GM23338 (cell line): ENCODE measurements around the gene ADIG. TPM values are rescaled to one million over a fixed set of nuclear protein-coding genes. Genes with fewer than 3 reads are reported as not detected.

Experiments
- ATAC-seq: fragments of 200-7000 bp; cut with Tn5 transposase; 3 replicates; pipeline ENCODE4 v1.9.1; 2020
- DNase-seq: peaks from one replicate; pipeline ENCODE4 v3.0.0-alpha.2; 2015; ENCODE audit warnings: low spot score
- H2AFZ ChIP-seq: fragments of 200-600 bp; sonication (generic); 2 replicates; pipeline ENCODE4 v1.8.0; 2016; ENCODE audit warnings: antibody characterized with exemption, mild to moderate bottlenecking, moderate library complexity
- H3F3A ChIP-seq: fragments of 200-600 bp; sonication (generic); replicated peaks from 2 replicates; pipeline ENCODE4 v1.8.0; 2017; ENCODE audit warnings: antibody characterized with exemption, mixed run types, low read depth
- H3K27ac ChIP-seq: fragments of 200-600 bp; sonication (generic); 2 replicates; pipeline ENCODE4 v1.6.1; 2016; ENCODE audit warnings: low read depth
- H3K27me3 ChIP-seq: fragments of 200-600 bp; sonication (generic); 2 replicates; pipeline ENCODE4 v1.8.0; 2016; ENCODE audit warnings: mild to moderate bottlenecking, mixed run types, moderate library complexity; ENCODE audit not compliant: insufficient read depth
- H3K36me3 ChIP-seq: fragments of 200-600 bp; sonication (generic); 2 replicates; pipeline ENCODE4 v1.8.0; 2016; ENCODE audit warnings: mild to moderate bottlenecking; ENCODE audit not compliant: insufficient read depth
- H3K4me1 ChIP-seq: fragments of 200-600 bp; sonication (generic); 2 replicates; pipeline ENCODE4 v1.8.0; 2016; ENCODE audit warnings: mild to moderate bottlenecking, moderate library complexity; ENCODE audit not compliant: insufficient read depth
- H3K4me2 ChIP-seq: fragments of 200-600 bp; sonication (generic); 2 replicates; pipeline ENCODE4 v1.7.1; 2017; ENCODE audit warnings: mixed run types
- H3K4me3 ChIP-seq: fragments of 200-600 bp; sonication (generic); 2 replicates; pipeline ENCODE4 v1.6.1; 2016; ENCODE audit warnings: mixed run types
- H3K79me2 ChIP-seq: fragments of 200-600 bp; sonication (generic); replicated peaks from 2 replicates; pipeline ENCODE4 v1.8.0; 2017; ENCODE audit warnings: mild to moderate bottlenecking; ENCODE audit not compliant: insufficient read depth
- H3K9me2 ChIP-seq: fragments of 200-600 bp; sonication (generic); 2 replicates; pipeline ENCODE4 v1.8.0; 2017; ENCODE audit not compliant: insufficient read depth
- H4K20me1 ChIP-seq: fragments of 200-600 bp; sonication (generic); replicated peaks from 2 replicates; pipeline ENCODE4 v1.8.0; 2017; ENCODE audit warnings: mild to moderate bottlenecking; ENCODE audit not compliant: insufficient read depth
- H3K27ac Mint-ChIP-seq: 2 replicates; pipeline ENCODE4 v1.8.0; 2020; ENCODE audit warnings: inconsistent platforms, mild to moderate bottlenecking, moderate library complexity, mixed read lengths
- H3K27me3 Mint-ChIP-seq: 3 replicates; pipeline ENCODE4 v1.8.0; 2022; ENCODE audit warnings: low read depth, mild to moderate bottlenecking, moderate library complexity, mixed read lengths, inconsistent platforms; ENCODE audit not compliant: insufficient read depth, poor library complexity
- H3K36me3 Mint-ChIP-seq: 3 replicates; pipeline ENCODE4 v1.8.0; 2021; ENCODE audit warnings: low read depth, mild to moderate bottlenecking, inconsistent platforms, moderate library complexity, mixed read lengths
- H3K4me1 Mint-ChIP-seq: 3 replicates; pipeline ENCODE4 v1.8.0; 2020; ENCODE audit warnings: mild to moderate bottlenecking, inconsistent platforms, mixed read lengths
- H3K4me3 Mint-ChIP-seq: 3 replicates; pipeline ENCODE4 v1.8.0; 2021; ENCODE audit warnings: moderate library complexity, mild to moderate bottlenecking, inconsistent platforms, mixed read lengths
- H3K9me3 Mint-ChIP-seq: 3 replicates; pipeline ENCODE4 v1.8.0; 2020; ENCODE audit warnings: moderate library complexity, mild to moderate bottlenecking, inconsistent platforms, mixed read lengths
- EZH2phosphoT487 ChIP-seq: fragments of 200-600 bp; sonication (generic); IDR thresholded peaks from one replicate; pipeline ENCODE4 v1.8.1; 2018; ENCODE audit warnings: antibody characterized with exemption; ENCODE audit not compliant: unreplicated experiment
- NANOG ChIP-seq: IDR thresholded peaks from 2 replicates; pipeline ENCODE4 v1.6.1; 2016; ENCODE audit warnings: antibody characterized with exemption, borderline replicate concordance
- ZNF114 ChIP-seq: fragments of 250-450 bp; sonication (Bioruptor Pico); IDR thresholded peaks from 2 replicates; pipeline ENCODE4 v1.5.0; 2020; ENCODE audit warnings: mild to moderate bottlenecking, moderate library complexity
- polyA plus RNA-seq: library from polyadenylated mRNA; unstranded; fragments of >200 nt; fragmentation: Nextera tagmentation; extraction: Ambion mirVana; gene quantifications from 2 replicates; pipeline ENCODE4 v1.2.1, GENCODE V29; 2016
- total RNA-seq: library from RNA; depleted of rRNA; stranded (reverse); fragments of >200 nt; shearing (Covaris generic); gene quantifications from 2 replicates; pipeline ENCODE4 v1.2.3, GENCODE V29; 2014
- TF ChIP-seq, protein P1 (sequence below): fragments of 250-450 bp; sonication (Bioruptor Pico); IDR thresholded peaks from 2 replicates; pipeline ENCODE4 v1.5.0; 2020; ENCODE audit warnings: mild to moderate bottlenecking, moderate library complexity
- TF ChIP-seq, protein P2 (sequence below): IDR thresholded peaks from one replicate; pipeline ENCODE4 v1.6.1; 2018; ENCODE audit warnings: antibody characterized with exemption; ENCODE audit not compliant: unreplicated experiment

Gene ADIG
- total and polyA plus RNA-seq, 2 experiments from 2014 or later, result not detected

DNA sequence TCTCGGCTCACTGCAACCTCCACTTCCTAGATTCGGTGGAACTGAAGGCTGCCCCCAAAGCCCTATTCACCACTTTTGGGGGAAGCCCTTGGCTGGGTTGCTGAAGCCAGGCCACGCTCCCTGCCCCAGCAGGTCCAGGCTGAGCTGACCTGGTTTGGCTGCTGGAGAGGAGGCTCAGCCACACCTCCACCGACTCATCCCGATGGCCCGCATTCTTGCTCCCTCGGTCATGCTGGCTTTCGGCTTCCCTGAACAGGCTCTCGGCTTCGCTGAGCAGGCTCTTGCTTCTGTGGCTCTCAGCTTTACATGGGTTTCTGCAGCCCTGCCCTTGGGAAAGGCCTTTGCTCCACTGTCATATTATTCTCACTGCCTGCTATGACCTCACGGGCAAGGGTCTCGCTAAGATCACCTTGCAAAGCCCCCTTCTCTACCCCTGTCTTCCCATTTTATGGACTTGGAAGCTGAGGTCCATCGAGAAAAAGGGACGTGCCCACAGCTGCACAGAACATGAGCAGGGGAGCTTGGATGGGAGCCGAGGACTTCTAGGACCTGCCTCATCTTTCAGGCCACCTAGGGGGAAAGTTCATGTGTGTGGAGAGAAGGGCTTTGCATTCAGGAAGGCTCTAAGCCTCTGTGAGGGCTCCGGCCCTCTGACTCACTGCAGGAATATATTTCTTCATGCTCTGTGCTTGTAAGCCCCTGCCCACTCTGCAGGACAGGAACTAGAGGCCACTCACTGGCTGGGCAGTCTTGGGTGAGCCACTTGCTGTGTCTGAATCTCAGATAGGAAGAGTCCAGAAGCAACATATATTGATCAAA lies 36.2 kb downstream of the ADIG start:
- TF ChIP-seq, protein P1, sequence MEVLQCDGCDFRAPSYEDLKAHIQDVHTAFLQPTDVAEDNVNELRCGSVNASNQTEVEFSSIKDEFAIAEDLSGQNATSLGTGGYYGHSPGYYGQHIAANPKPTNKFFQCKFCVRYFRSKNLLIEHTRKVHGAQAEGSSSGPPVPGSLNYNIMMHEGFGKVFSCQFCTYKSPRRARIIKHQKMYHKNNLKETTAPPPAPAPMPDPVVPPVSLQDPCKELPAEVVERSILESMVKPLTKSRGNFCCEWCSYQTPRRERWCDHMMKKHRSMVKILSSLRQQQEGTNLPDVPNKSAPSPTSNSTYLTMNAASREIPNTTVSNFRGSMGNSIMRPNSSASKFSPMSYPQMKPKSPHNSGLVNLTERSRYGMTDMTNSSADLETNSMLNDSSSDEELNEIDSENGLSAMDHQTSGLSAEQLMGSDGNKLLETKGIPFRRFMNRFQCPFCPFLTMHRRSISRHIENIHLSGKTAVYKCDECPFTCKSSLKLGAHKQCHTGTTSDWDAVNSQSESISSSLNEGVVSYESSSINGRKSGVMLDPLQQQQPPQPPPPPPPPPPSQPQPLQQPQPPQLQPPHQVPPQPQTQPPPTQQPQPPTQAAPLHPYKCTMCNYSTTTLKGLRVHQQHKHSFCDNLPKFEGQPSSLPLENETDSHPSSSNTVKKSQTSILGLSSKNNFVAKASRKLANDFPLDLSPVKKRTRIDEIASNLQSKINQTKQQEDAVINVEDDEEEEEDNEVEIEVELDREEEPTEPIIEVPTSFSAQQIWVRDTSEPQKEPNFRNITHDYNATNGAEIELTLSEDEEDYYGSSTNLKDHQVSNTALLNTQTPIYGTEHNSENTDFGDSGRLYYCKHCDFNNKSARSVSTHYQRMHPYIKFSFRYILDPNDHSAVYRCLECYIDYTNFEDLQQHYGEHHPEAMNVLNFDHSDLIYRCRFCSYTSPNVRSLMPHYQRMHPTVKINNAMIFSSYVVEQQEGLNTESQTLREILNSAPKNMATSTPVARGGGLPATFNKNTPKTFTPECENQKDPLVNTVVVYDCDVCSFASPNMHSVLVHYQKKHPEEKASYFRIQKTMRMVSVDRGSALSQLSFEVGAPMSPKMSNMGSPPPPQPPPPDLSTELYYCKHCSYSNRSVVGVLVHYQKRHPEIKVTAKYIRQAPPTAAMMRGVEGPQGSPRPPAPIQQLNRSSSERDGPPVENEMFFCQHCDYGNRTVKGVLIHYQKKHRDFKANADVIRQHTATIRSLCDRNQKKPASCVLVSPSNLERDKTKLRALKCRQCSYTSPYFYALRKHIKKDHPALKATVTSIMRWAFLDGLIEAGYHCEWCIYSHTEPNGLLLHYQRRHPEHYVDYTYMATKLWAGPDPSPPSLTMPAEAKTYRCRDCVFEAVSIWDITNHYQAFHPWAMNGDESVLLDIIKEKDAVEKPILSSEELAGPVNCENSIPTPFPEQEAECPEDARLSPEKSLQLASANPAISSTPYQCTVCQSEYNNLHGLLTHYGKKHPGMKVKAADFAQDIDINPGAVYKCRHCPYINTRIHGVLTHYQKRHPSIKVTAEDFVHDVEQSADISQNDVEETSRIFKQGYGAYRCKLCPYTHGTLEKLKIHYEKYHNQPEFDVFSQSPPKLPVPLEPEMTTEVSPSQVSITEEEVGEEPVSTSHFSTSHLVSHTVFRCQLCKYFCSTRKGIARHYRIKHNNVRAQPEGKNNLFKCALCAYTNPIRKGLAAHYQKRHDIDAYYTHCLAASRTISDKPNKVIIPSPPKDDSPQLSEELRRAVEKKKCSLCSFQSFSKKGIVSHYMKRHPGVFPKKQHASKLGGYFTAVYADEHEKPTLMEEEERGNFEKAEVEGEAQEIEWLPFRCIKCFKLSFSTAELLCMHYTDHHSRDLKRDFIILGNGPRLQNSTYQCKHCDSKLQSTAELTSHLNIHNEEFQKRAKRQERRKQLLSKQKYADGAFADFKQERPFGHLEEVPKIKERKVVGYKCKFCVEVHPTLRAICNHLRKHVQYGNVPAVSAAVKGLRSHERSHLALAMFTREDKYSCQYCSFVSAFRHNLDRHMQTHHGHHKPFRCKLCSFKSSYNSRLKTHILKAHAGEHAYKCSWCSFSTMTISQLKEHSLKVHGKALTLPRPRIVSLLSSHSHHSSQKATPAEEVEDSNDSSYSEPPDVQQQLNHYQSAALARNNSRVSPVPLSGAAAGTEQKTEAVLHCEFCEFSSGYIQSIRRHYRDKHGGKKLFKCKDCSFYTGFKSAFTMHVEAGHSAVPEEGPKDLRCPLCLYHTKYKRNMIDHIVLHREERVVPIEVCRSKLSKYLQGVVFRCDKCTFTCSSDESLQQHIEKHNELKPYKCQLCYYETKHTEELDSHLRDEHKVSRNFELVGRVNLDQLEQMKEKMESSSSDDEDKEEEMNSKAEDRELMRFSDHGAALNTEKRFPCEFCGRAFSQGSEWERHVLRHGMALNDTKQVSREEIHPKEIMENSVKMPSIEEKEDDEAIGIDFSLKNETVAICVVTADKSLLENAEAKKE (CRISPR knock-in tag), result no peak
- no peak for TF ChIP-seq ZNF114 (CRISPR knock-in tag)
- no peak for TF ChIP-seq EZH2phosphoT487
- TF ChIP-seq, protein P2, sequence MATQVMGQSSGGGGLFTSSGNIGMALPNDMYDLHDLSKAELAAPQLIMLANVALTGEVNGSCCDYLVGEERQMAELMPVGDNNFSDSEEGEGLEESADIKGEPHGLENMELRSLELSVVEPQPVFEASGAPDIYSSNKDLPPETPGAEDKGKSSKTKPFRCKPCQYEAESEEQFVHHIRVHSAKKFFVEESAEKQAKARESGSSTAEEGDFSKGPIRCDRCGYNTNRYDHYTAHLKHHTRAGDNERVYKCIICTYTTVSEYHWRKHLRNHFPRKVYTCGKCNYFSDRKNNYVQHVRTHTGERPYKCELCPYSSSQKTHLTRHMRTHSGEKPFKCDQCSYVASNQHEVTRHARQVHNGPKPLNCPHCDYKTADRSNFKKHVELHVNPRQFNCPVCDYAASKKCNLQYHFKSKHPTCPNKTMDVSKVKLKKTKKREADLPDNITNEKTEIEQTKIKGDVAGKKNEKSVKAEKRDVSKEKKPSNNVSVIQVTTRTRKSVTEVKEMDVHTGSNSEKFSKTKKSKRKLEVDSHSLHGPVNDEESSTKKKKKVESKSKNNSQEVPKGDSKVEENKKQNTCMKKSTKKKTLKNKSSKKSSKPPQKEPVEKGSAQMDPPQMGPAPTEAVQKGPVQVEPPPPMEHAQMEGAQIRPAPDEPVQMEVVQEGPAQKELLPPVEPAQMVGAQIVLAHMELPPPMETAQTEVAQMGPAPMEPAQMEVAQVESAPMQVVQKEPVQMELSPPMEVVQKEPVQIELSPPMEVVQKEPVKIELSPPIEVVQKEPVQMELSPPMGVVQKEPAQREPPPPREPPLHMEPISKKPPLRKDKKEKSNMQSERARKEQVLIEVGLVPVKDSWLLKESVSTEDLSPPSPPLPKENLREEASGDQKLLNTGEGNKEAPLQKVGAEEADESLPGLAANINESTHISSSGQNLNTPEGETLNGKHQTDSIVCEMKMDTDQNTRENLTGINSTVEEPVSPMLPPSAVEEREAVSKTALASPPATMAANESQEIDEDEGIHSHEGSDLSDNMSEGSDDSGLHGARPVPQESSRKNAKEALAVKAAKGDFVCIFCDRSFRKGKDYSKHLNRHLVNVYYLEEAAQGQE, result no peak
- TF ChIP-seq NANOG, result no peak
- Mint-ChIP-seq H3K36me3 (no peaks in the 10 kb centered on the region), H3K9me3 (no peaks in the 10 kb centered on the region), H3K27me3 (peaks cover 5% of the 10 kb centered on the region), H3K4me1 (peaks cover 18% of the 10 kb centered on the region; the same call in 2 of the 3 replicates), H3K27ac (no peak overlapping the region), H3K4me3 (no peak overlapping the region)
- H3K36me3 ChIP-seq, result no peaks in the 10 kb centered on the region
- no peak overlapping the region for H3K27ac ChIP-seq
- H3K27me3 ChIP-seq, result no peaks in the 10 kb centered on the region
- DNase-seq (peak; percentile 39), ATAC-seq (peak; percentile 77)
- H3K79me2 ChIP-seq, result no peaks in the 10 kb centered on the region
- no peak overlapping the region for H2AFZ ChIP-seq
- H3K4me3 ChIP-seq, result no peak overlapping the region
- H3F3A ChIP-seq, result no peaks in the 10 kb centered on the region
- no peak overlapping the region for H3K4me2 ChIP-seq
- H4K20me1 ChIP-seq, result no peaks in the 10 kb centered on the region
- H3K9me2 ChIP-seq, result 0 out of 2 replicates have a peak, but pooled peaks cover 3% of the 10 kb centered on the region
- H3K4me1 ChIP-seq, result no peaks in the 10 kb centered on the region
